HG03064 (cell line): ENCODE results near the gene ICAM5.

Source experiments
- ATAC-seq: cut with Tn5 transposase; IDR thresholded peaks from one replicate; pipeline ENCODE4 v1.9.1; 2021; ENCODE audit warnings: low read depth; ENCODE audit not compliant: unreplicated experiment

Gene ICAM5

GRCh38 chr19:10317045-10317856 lies 27.5 kb downstream of the ICAM5 start:
- ATAC-seq, result no peak

- ATAC-seq, result no peak
These were observed 28.2 kb downstream of the ICAM5 start for GRCh38 chr19:10317857-10318462.

DNA sequence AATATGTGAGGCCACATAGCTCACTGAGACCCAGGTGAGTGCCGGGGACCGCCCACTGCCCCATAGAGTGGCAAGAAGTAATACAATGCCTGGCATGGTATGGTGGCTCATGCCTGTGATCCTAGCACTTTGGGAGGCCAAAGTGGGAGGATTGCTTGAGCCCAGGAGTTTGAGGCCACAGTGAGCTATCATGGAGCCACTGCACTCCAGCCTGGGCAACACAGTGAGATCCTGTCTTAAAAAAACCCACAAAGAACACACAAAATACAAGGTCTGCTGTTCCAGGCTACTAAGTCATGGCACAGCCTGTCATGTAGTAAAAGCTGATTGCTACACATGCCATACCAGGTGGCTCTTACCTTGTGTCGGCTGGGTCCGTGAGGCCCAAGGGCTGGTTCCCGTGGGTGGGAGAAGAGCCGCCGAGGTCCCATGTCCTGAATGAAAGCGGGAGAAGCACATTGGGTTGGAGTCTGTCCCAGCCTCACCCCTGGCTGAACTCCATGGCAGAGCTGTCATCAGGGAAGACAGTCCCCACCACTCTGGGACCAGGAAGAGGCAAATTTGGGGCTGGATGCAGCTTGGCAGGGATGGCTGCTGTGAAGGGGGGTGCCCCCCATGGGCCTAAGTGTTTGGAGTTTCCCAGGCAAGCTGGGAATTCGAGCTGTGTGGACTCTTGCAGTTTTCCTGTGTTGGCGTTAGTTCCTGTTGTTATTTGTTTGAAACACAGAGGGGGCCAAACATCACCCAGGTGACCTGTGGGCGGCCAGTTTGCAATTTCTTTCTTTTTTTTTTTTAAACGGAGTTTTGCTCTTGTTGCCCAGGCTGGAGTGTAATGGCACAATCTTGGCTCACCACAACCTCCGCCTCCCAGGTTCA lies 29.3 kb downstream of the ICAM5 start:
- ATAC-seq, result no peak

DNA sequence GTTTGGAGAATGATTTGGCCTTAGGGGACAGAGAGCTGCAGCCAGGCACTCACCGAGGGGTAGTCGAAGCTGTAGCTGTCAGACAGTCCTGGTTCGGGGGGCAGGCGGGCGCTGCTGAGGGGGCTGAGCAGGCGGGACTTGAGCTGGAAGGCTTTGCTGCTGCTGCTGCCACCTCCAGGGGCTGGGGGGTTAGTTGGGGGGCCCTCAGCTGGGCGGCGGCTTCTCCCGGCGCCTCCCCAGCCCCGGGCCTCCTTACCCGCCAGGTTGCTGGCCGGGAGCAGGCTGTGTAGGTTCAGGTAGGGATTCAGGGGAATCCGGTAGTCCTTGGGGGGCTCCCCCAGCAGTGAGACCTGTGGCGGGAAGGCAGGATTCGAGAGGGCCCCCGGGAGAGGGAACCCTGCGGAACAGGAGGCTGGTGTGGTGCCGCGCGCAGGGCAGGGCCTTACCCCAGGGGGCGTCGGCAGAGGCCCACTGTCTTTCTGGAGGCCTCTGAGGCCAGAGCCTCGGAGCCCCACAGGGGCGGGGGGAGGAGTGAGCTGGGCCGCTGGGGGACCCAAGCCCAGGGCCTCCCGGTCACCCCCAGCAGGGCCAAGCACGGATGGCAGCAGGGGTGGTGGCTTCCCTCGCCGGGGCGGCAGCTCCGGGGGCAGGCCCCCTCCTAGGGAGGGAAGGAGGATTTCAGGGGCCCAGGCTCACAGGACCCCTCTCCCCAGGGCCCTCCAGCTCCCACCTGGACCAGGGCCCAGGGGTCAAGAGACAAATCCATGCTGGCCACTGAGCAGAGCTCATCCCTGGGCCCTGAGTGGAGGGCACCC lies 31.1 kb downstream of the ICAM5 start:
- no peak for ATAC-seq

DNA sequence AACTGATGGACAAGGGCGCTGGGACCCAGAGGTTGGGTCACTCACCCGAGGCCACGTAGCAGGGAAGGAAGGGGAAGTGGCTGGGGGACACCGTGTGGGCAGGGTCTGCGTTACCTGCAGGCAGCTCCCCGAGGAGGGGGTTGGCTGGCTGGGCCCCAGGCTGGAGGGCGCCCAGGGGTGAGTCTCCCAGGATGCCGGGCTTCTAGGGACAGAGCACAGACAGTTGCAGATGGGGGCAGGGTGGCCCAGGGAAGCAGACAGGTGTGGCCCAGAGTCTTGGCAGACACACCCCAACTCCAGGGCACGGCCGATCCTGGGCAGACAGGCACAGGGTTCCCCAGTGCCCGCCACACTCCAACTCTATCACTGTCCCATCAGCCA lies 31.7 kb downstream of the ICAM5 start:
- no peak for ATAC-seq

GRCh38 chr19:10321874-10322835 lies 32.4 kb downstream of the ICAM5 start:
- ATAC-seq, result no peak

- ATAC-seq, result no peak
These were observed 36.0 kb downstream of the ICAM5 start for GRCh38 chr19:10325732-10326131.

- ATAC-seq, result no peak
These were observed 38.0 kb downstream of the ICAM5 start for GRCh38 chr19:10327793-10328192.

- no peak for ATAC-seq
These were observed 39.0 kb downstream of the ICAM5 start for GRCh38 chr19:10328558-10329429.

- ATAC-seq, result no peak
These were observed 39.8 kb downstream of the ICAM5 start for GRCh38 chr19:10329555-10329954.

DNA sequence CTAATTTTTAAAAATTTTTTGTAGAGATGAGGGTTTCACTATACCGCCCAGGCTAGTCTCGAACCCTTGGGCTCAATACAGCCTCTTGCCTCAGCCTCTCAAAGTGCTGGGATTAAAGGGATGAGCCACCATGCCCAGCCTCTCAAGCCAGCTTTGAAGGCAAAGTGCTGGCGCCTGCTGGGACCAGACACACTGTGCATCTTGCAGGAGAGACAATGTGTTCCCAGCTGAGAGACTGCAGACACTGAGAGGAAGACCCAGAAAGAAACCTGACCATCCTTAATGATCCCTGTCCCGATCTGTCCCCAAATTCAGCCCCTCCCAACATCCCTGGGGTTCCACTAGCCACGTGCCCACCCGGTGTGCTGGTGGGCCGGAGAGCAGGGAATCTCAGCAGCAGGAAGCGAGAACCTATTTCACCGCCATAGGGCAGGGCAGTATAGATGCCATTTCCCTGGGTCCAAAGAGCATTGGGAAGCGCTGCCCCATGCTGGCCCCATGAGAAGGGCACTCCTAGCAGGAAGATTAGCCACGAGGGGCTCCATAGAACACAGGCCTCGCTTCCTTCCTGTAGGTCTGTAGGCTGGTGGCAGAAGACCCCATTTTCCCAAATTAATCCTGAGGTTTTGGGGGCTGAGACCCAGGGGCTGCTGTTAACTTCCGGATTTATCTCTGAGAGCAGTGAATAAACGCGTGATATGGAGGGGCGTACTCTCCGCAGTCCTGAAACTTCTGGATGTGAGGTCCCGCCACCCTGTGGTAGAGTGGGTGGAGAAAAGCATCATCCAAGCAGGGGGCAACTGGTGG lies 42.6 kb downstream of the ICAM5 start:
- ATAC-seq, result no peak

DNA sequence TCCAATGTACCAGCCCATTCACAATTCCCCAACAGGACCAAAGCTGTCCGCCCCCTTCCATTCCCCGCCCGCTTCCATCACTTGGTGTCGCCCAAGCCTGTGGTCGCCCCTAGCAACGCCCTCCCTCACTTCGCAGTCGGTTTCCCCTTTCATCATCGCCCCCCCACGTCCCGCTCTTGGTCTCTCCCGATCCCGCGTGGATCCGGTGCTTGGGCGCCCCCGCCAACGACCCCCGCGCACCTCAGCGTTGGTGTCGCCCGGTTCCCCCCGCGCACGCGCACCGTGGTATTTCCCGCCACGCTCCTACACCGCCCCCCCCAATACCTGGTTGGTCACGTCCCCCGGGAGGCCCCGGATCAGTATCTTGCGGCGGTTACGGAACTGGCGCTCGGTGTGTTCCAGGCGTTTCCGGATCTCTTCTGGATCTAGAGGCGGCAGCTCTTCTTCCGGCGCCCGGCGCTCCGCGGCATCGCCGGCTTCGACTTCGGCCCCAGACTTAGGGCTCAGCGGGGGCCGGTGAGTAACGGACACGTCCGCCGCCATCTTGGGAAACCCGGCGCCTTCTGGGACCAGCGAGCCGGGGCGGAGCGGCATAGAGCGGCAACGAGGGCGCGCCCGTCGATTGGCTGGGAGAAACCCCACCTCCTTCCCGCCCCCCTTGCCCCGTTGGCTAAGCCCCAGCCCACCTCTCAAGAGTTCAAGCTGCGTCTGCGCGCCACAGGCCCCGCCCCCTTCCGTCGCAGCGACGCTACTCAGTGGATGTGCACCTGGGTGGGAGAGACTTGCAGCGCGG lies 43.4 kb downstream of the ICAM5 start, which contains the start of gene RAVER1:
RAVER1 (minus strand) TSS at position 565 of the 793 bp plus-strand sequence; CDS start at position 543, 22 bp downstream.
- ATAC-seq, result peak; percentile 71

DNA sequence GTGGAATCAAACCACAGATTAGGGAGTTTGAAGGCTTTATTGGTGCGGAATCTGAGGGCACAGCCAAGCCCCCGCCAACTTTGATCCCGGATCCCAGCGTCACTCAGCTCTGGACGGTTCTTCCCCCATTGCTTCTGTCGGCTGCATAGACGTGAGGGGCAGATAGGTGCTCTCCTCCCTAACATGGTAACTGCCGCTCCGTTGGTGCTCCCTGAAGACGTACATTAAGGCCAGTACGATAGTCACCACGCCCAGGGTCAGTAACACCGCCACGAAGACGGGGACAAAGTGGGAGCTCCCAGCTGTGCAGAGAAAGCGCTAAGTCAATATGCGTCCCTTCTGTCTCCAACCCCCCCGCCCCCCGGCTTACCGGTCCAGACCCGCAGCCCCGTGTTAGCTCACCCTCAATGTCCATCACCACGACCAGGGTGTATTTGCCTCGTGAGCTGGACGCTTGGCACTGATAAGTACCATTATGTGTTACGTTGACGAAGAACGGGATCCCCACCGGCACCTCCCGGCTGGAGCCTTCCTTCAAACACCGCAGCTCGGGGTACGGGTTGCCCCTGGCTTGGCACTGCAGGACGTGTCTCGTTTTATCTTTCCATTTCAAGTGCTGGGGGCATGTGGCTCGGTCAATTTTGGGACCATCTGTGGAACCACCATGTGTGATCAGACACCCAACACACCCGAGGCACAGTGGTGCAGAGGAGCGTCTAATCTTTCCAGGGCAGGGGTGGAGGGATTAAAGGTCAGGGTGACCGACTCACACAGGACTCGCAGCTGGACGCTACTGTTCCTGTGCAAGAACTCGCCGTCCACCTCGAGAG lies 44.2 kb downstream of the ICAM5 start:
- ATAC-seq, result no peak

- no peak for ATAC-seq
These were observed 45.0 kb downstream of the ICAM5 start for GRCh38 chr19:10334588-10335351.

GRCh38 chr19:10335352-10335985 lies 45.7 kb downstream of the ICAM5 start:
- no peak for ATAC-seq
